ENCODE results near the gene BMP10. TPM values are rescaled to one million over a fixed set of nuclear protein-coding genes. Genes with fewer than 3 reads are reported as not detected.

The BMP10 gene
- total and polyA plus RNA-seq, 4 donors, result not detected

DNA sequence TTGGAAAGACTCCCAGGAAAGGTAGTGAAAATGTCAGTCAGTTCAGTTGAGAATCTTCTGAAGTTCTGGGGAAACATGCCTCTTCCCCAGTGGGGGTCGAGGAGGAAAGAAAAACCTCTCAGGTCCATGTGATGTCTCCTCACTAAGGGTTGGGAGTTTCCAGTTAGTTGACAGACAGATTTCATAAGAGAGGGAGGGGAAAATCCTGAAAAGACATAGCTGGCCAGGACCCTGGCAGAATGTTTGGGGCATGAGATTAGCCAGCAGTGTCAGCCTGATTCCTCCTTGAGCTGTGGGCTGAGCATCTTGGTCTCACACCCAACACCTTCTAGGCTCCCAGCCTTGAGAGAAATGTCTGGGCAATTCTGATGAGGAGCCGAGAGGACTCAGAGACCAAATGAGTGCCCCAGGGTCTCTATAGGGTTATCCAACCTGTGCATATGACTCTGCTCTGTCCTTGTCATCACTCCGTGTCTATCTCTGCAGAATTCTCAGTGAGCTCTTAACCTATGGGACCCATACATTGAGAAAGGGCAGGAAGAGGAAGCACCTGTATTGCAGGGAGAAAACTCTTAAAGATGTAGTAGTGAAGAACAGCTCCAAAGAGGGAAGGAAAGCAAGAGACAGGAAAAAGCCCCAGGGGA lies 13.9 kb downstream of the BMP10 start:
- no peaks in the 10 kb centered on the region for H3K4me1 ChIP-seq (ENCODE audit: control insufficient read depth, insufficient read depth, low read length)
- no peaks in the 10 kb centered on the region for H3K27me3 ChIP-seq (ENCODE audit: control insufficient read depth, insufficient read depth, low read length)
- H3K27ac ChIP-seq (ENCODE audit: low read depth, low read length), result no peak overlapping the region
- no peak for DNase-seq (ENCODE audit: low read depth in 4 of 6, low spot score in 6 of 6)
- 78% methylated on average over 3 of the region's 3 CpGs for WGBS (ENCODE audit: insufficient coverage)
- H3K4me3 ChIP-seq (ENCODE audit: low read depth, low read length), result no peak overlapping the region
- no peaks in the 10 kb centered on the region for H3K36me3 ChIP-seq (ENCODE audit: control insufficient read depth, insufficient read depth, low read length)
- H3K9me3 ChIP-seq (ENCODE audit: control insufficient read depth, insufficient read depth, low read length), result no peaks in the 10 kb centered on the region

DNA sequence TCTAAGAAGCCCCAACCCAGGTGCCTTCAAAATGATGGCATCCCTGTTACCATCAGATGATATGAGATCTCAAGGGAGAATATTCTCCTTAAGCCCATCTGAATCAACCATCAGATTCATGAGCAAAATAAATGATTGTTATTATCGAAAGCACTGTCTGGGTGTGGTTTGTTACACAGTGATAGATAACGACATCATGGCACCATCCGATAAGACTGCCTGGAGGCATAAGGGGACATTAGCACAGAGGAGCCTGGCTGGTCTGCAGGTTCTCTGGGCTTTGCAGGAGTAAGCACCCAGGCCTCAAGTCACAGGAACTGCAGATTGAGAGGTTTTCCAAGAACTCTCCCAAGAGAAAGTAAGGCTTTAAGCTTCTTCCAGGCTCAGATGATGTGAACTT lies 15.6 kb downstream of the BMP10 start:
- H3K4me1 ChIP-seq (ENCODE audit: control insufficient read depth, insufficient read depth, low read length), result no peaks in the 10 kb centered on the region
- H3K9me3 ChIP-seq (ENCODE audit: control insufficient read depth, insufficient read depth, low read length), result no peaks in the 10 kb centered on the region
- DNase-seq (ENCODE audit: low read depth in 4 of 6, low spot score in 6 of 6), result no peak
- 100% methylated on average over 3 of the region's 3 CpGs for WGBS (ENCODE audit: insufficient coverage)
- no peak overlapping the region for H3K4me3 ChIP-seq (ENCODE audit: low read depth, low read length)
- H3K36me3 ChIP-seq (ENCODE audit: control insufficient read depth, insufficient read depth, low read length), result no peaks in the 10 kb centered on the region
- no peaks in the 10 kb centered on the region for H3K27me3 ChIP-seq (ENCODE audit: control insufficient read depth, insufficient read depth, low read length)
- H3K27ac ChIP-seq (ENCODE audit: low read depth, low read length), result no peak overlapping the region

DNA sequence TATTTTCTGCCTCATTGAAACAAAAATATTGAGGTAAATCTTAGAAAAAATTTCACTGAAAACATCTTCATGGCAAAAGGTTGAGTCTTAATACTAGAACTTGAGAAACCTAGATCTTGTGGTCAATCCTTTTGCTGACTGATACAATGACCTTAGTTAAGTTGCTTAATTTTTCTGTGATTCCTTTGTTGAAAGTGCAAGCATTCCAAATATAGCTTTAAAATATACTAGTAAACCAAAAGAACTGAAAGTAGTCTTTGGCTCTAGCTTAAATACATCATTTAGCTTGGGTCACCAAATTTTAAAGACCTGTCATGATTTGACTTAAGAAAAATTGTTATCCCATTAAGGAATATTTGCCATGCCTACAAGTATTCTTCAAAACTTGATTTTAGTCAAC lies 16.7 kb downstream of the BMP10 start:
- Histone ChIP-seq H3K4me1 (ENCODE audit: control insufficient read depth, insufficient read depth, low read length) (no peaks in the 10 kb centered on the region), H3K36me3 (ENCODE audit: control insufficient read depth, insufficient read depth, low read length) (no peaks in the 10 kb centered on the region), H3K4me3 (ENCODE audit: low read depth, low read length) (no peak overlapping the region), H3K27me3 (ENCODE audit: control insufficient read depth, insufficient read depth, low read length) (no peaks in the 10 kb centered on the region), H3K27ac (ENCODE audit: low read depth, low read length) (no peak overlapping the region), H3K9me3 (ENCODE audit: control insufficient read depth, insufficient read depth, low read length) (no peaks in the 10 kb centered on the region)
- no peak for DNase-seq (ENCODE audit: low read depth in 4 of 6, low spot score in 6 of 6)

DNA sequence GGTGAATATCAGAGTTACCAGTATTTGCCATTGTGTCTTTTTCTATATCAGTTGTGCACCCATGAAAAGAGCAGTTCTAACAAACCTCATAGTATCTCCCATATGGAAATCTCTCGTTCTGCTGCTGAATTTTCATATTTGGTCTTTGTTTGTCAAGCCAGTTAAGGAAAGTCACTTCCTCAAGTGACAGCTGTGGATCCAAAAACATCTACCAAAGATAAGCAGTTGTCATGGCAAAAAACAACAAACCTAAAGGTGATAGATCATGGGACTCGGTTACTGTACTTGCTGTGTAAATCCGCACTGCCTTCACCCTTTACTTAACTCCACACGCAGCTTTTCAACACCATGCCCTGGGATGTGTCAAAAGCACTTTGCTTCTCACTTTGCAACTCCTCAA lies 17.3 kb downstream of the BMP10 start:
- H3K27ac ChIP-seq (ENCODE audit: low read depth, low read length), result no peak overlapping the region
- no peaks in the 10 kb centered on the region for H3K9me3 ChIP-seq (ENCODE audit: control insufficient read depth, insufficient read depth, low read length)
- no peaks in the 10 kb centered on the region for H3K4me1 ChIP-seq (ENCODE audit: control insufficient read depth, insufficient read depth, low read length)
- DNase-seq (ENCODE audit: low read depth in 4 of 6, low spot score in 6 of 6), result no peak
- H3K36me3 ChIP-seq (ENCODE audit: control insufficient read depth, insufficient read depth, low read length), result no peaks in the 10 kb centered on the region
- no peak overlapping the region for H3K4me3 ChIP-seq (ENCODE audit: low read depth, low read length)
- WGBS (ENCODE audit: insufficient coverage), result 100% methylated on average over 3 of the region's 4 CpGs
- no peaks in the 10 kb centered on the region for H3K27me3 ChIP-seq (ENCODE audit: control insufficient read depth, insufficient read depth, low read length)

DNA sequence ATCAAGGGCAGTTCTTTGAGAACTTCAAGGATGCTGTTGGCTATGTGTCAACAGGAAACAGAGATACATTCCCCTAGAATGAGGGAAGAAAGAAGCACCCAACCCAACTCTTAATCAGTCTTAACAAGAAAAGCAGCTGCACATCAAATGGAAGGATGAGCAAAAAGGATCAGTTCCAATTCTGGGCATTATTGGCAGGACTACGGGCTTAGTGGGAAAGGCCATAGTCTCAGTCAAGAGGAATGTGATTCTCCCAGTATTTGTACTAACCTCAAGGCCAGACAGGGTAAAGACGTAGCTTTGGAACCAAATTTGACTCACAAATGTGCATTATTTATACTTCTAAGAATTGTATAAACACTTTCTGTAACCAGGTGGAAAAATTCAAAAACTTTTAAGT lies 18.2 kb downstream of the BMP10 start:
- no peak for DNase-seq (ENCODE audit: low read depth in 4 of 6, low spot score in 6 of 6)
- H3K9me3 ChIP-seq (ENCODE audit: control insufficient read depth, insufficient read depth, low read length), result no peaks in the 10 kb centered on the region
- no peak overlapping the region for H3K4me3 ChIP-seq (ENCODE audit: low read depth, low read length)
- H3K27me3 ChIP-seq (ENCODE audit: control insufficient read depth, insufficient read depth, low read length), result no peaks in the 10 kb centered on the region
- H3K4me1 ChIP-seq (ENCODE audit: control insufficient read depth, insufficient read depth, low read length), result no peaks in the 10 kb centered on the region
- no peaks in the 10 kb centered on the region for H3K36me3 ChIP-seq (ENCODE audit: control insufficient read depth, insufficient read depth, low read length)
- no peak overlapping the region for H3K27ac ChIP-seq (ENCODE audit: low read depth, low read length)
- 89% methylated on average over 1 of the region's 2 CpGs for WGBS (ENCODE audit: insufficient coverage)

DNA sequence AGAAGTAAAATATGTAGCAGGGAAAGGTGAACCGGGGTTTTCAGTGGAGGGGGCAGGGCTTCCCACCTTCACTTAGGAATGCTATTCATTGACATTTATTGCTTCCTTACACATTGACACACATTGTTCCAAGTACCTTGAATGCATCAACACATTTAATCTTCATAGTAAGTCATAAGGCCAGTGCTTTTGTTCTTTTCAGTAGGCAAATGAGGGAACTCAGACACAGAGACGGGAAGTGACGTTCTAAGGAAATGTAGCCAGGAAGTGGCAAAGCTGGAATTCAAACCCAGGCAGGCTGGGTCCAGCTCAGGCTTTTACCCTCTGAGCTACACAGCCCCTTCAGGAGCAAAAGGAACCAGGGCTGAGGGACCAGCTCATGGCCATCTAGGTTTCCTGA lies 20.7 kb downstream of the BMP10 start:
- no peak for DNase-seq (ENCODE audit: low read depth in 4 of 6, low spot score in 6 of 6)
- Histone ChIP-seq H3K36me3 (ENCODE audit: control insufficient read depth, insufficient read depth, low read length) (no peaks in the 10 kb centered on the region), H3K27me3 (ENCODE audit: control insufficient read depth, insufficient read depth, low read length) (no peaks in the 10 kb centered on the region), H3K9me3 (ENCODE audit: control insufficient read depth, insufficient read depth, low read length) (no peaks in the 10 kb centered on the region), H3K4me1 (ENCODE audit: control insufficient read depth, insufficient read depth, low read length) (no peaks in the 10 kb centered on the region), H3K4me3 (ENCODE audit: low read depth, low read length) (no peak overlapping the region), H3K27ac (ENCODE audit: low read depth, low read length) (no peak overlapping the region)
- WGBS (ENCODE audit: insufficient coverage), result 80% methylated on average over 2 of the region's 3 CpGs

DNA sequence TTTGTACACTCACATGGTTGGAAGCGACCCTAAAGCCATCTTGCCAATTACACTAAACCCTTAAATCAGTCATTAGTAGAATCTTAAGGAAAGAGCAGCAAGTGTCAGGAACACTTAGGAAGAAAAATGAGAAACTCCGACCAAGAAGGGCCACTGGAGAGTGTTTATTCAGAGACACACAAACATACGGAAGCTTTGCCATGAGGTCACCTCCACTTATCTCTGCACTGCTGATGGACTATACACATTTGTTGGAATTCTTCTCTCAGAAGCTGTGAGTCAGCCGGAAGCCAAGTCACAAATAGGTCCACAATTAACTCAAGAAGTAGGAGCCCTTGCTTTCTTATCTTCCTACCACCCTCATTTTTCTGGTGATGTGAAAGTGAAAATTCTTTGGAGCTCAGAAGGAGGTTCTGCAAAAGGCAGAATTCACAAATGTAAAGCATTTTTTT lies 21.6 kb downstream of the BMP10 start:
- no peak overlapping the region for H3K27ac ChIP-seq (ENCODE audit: low read depth, low read length)
- no peaks in the 10 kb centered on the region for H3K27me3 ChIP-seq (ENCODE audit: control insufficient read depth, insufficient read depth, low read length)
- no peak overlapping the region for H3K4me3 ChIP-seq (ENCODE audit: low read depth, low read length)
- H3K9me3 ChIP-seq (ENCODE audit: control insufficient read depth, insufficient read depth, low read length), result no peaks in the 10 kb centered on the region
- 80% methylated on average over 1 of the region's 4 CpGs for WGBS (ENCODE audit: insufficient coverage)
- no peak for DNase-seq (ENCODE audit: low read depth in 4 of 6, low spot score in 6 of 6)
- H3K36me3 ChIP-seq (ENCODE audit: control insufficient read depth, insufficient read depth, low read length), result no peaks in the 10 kb centered on the region
- H3K4me1 ChIP-seq (ENCODE audit: control insufficient read depth, insufficient read depth, low read length), result no peaks in the 10 kb centered on the region

DNA sequence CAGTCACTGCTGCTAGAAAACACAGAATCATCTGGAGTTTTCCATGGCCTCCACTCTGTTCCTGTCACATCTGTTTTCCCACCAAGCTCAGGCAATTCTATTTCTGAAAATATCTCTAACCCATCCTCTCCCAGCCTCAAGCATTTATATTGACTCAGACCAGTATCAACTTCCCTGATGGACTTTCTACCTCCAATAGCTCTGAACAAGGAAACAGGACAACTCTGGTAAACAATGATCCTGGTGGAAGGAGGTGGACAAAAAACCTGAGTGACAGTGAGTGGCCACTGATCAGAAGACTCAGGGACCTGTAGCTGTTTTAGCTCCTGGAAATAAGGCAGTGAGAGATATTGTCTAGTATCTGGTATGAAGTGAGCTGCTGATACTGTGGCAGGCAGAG lies 23.4 kb downstream of the BMP10 start:
- Histone ChIP-seq H3K4me3 (ENCODE audit: low read depth, low read length) (no peak overlapping the region), H3K36me3 (ENCODE audit: control insufficient read depth, insufficient read depth, low read length) (no peaks in the 10 kb centered on the region), H3K4me1 (ENCODE audit: control insufficient read depth, insufficient read depth, low read length) (no peaks in the 10 kb centered on the region), H3K27ac (ENCODE audit: low read depth, low read length) (no peak overlapping the region), H3K27me3 (ENCODE audit: control insufficient read depth, insufficient read depth, low read length) (no peaks in the 10 kb centered on the region), H3K9me3 (ENCODE audit: control insufficient read depth, insufficient read depth, low read length) (no peaks in the 10 kb centered on the region)
- DNase-seq (ENCODE audit: low read depth in 4 of 6, low spot score in 6 of 6), result no peak

DNA sequence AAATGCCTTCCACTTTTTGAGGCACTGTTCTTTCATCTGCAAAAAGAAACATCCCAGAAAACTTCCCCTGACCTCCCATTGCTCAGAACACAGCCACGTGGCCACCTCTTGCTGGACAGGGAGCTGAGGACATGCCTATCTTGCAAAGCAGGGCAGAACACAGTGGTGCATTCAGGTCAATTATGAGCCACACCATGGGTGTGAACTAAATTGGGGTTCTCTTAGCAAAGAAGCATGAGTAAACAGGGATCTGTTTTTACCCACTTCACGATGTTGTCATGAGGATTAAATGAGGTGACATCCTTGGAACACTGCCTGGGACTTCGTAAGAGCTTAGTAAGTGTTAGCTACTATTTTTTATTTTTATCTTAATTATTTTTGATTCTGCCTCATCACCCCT lies 25.1 kb downstream of the BMP10 start:
- Histone ChIP-seq H3K4me1 (ENCODE audit: control insufficient read depth, insufficient read depth, low read length) (no peaks in the 10 kb centered on the region), H3K9me3 (ENCODE audit: control insufficient read depth, insufficient read depth, low read length) (no peaks in the 10 kb centered on the region), H3K36me3 (ENCODE audit: control insufficient read depth, insufficient read depth, low read length) (no peaks in the 10 kb centered on the region), H3K27ac (ENCODE audit: low read depth, low read length) (no peak overlapping the region), H3K27me3 (ENCODE audit: control insufficient read depth, insufficient read depth, low read length) (no peaks in the 10 kb centered on the region), H3K4me3 (ENCODE audit: low read depth, low read length) (no peak overlapping the region)
- 67% methylated on average over 1 of the region's 3 CpGs for WGBS (ENCODE audit: insufficient coverage)
- no peak for DNase-seq (ENCODE audit: low read depth in 4 of 6, low spot score in 6 of 6)

DNA sequence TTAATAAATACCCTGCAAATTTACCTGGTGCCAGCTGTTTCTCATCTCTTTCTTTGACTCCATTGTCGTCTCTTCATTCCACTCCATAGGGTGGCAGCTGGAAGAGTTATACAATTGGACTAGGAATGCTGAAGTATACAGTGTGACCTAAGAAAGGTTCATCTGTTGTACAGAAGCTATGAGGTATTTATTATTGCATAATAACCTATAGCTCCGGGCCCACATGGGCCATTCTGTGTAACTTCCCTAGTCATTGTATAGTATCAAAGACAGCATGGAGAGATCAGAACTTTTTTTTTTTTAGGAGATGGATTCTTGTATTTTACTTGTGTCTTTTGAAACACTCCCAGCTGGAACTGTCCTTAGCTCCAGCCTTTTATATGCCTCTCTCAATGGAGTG lies 26.2 kb downstream of the BMP10 start:
- WGBS (ENCODE audit: insufficient coverage), result no CpG with 5 or more reads among the region's 2 CpGs
- H3K4me3 ChIP-seq (ENCODE audit: low read depth, low read length), result no peak overlapping the region
- no peak for DNase-seq (ENCODE audit: low read depth in 4 of 6, low spot score in 6 of 6)

More for the DNA sequence above, 26.2 kb downstream of the BMP10 start:
- Histone ChIP-seq H3K4me1 (ENCODE audit: control insufficient read depth, insufficient read depth, low read length) (no peaks in the 10 kb centered on the region), H3K27ac (ENCODE audit: low read depth, low read length) (no peak overlapping the region), H3K36me3 (ENCODE audit: control insufficient read depth, insufficient read depth, low read length) (no peaks in the 10 kb centered on the region), H3K9me3 (ENCODE audit: control insufficient read depth, insufficient read depth, low read length) (no peaks in the 10 kb centered on the region), H3K27me3 (ENCODE audit: control insufficient read depth, insufficient read depth, low read length) (no peaks in the 10 kb centered on the region)
